Mesodermal cell (in vitro differentiated cells): ENCODE data around the gene QRFP.
"Not testable (repeated sequence)": the region's sequence is repeated elsewhere in the genome, so short reads cannot be mapped to it uniquely, and the experiment has no call there.

Source experiments
- H3K27ac ChIP-seq: 2 replicates; pipeline ENCODE4 v1.7.0; 2013; ENCODE audit warnings: mild to moderate bottlenecking, low read depth, low read length, moderate library complexity; ENCODE audit not compliant: severe bottlenecking
- H3K36me3 ChIP-seq: 2 replicates; pipeline ENCODE4 v1.7.1; 2013; ENCODE audit warnings: mild to moderate bottlenecking, low read length, moderate library complexity; ENCODE audit not compliant: control insufficient read depth, insufficient read depth
- H3K4me1 ChIP-seq: one replicate; pipeline ENCODE4 v1.7.1; 2013; ENCODE audit warnings: mild to moderate bottlenecking, low read length; ENCODE audit not compliant: insufficient read depth, control insufficient read depth, poor library complexity, severe bottlenecking
- H3K4me3 ChIP-seq: 2 replicates; pipeline ENCODE4 v1.7.0; 2013; ENCODE audit warnings: low read length, control low read depth, mild to moderate bottlenecking; ENCODE audit not compliant: insufficient read depth, poor library complexity, severe bottlenecking; ENCODE audit errors: extremely low read depth
- H3K9me3 ChIP-seq: 2 replicates; pipeline ENCODE4 v1.7.1; 2013; ENCODE audit warnings: mild to moderate bottlenecking, low read length, moderate library complexity; ENCODE audit not compliant: control insufficient read depth
- WGBS, 2 experiments: methylation state at CpG; one replicate each; pipeline ENCODE4 v1.1.5; 2013; ENCODE audit warnings: missing lambda C conversion rate in 2 of 2; ENCODE audit not compliant: insufficient coverage in 2 of 2; 5-methylcytosine and 5-hydroxymethylcytosine counted together

The QRFP gene

GRCh38 chr9:130854835-130855234, 41.8 kb downstream of the QRFP start:
- Histone ChIP-seq H3K4me3 (no peak overlapping the region), H3K27ac (no peak overlapping the region), H3K36me3 (peaks cover 62% of the 10 kb centered on the region), H3K9me3 (no peaks in the 10 kb centered on the region), H3K4me1 (peaks cover 25% of the 10 kb centered on the region)
- 95 to 96% methylated on average over 8 to 9 of the region's 9 CpGs for WGBS, 2 experiments

GRCh38 chr9:130854092-130854491, 42.5 kb downstream of the QRFP start:
- Histone ChIP-seq H3K9me3 (no peaks in the 10 kb centered on the region), H3K4me1 (peaks cover 18% of the 10 kb centered on the region), H3K36me3 (peaks cover 63% of the 10 kb centered on the region), H3K4me3 (no peak overlapping the region), H3K27ac (peak overlapping the region; percentile 4)
- 88 to 98% methylated on average over 5 to 6 of the region's 8 CpGs for WGBS, 2 experiments

GRCh38 chr9:130852801-130853200, 43.8 kb downstream of the QRFP start:
- 98% methylated on average over 3 to 5 of the region's 7 CpGs for WGBS, 2 experiments
- Histone ChIP-seq H3K27ac (no peak overlapping the region), H3K9me3 (no peaks in the 10 kb centered on the region), H3K4me3 (no peak overlapping the region), H3K36me3 (peaks cover 61% of the 10 kb centered on the region), H3K4me1 (peaks cover 10% of the 10 kb centered on the region)

- H3K36me3 ChIP-seq, result peaks cover 33% of the 10 kb centered on the region
- 94 to 96% methylated on average over 7 to 9 of the region's 9 CpGs for WGBS, 2 experiments
- no peak overlapping the region for H3K4me3 ChIP-seq
- H3K9me3 ChIP-seq, result no peaks in the 10 kb centered on the region
- H3K27ac ChIP-seq, result no peak overlapping the region
- H3K4me1 ChIP-seq, result peaks cover 35% of the 10 kb centered on the region
Measured at GRCh38 chr9:130849356-130849755, 47.3 kb downstream of the QRFP start.

- H3K27ac ChIP-seq, H3K9me3 ChIP-seq, H3K4me3 ChIP-seq: not testable (repeated sequence)
- 95 to 100% methylated on average over 3 to 8 of the region's 8 CpGs for WGBS, 2 experiments
- Histone ChIP-seq H3K36me3 (peaks cover 26% of the 10 kb centered on the region), H3K4me1 (peaks cover 35% of the 10 kb centered on the region)
Measured at GRCh38 chr9:130848514-130848913, 48.1 kb downstream of the QRFP start.

- 51 to 58% methylated on average over 5 to 13 of the region's 13 CpGs for WGBS, 2 experiments
- Histone ChIP-seq H3K27ac (peak overlapping the region; percentile 93), H3K36me3 (peaks cover 17% of the 10 kb centered on the region), H3K4me3 (no peak overlapping the region), H3K4me1 (peaks cover 37% of the 10 kb centered on the region), H3K9me3 (no peaks in the 10 kb centered on the region)
Measured at GRCh38 chr9:130847306-130848217, 49.0 kb downstream of the QRFP start.

GRCh38 chr9:130846487-130847305, 49.9 kb downstream of the QRFP start:
- Histone ChIP-seq H3K27ac (peak overlapping the region; percentile 93), H3K9me3 (no peaks in the 10 kb centered on the region), H3K4me3 (no peak overlapping the region), H3K4me1 (peaks cover 42% of the 10 kb centered on the region), H3K36me3 (peaks cover 14% of the 10 kb centered on the region)
- 64 to 92% methylated on average over 5 to 7 of the region's 12 CpGs for WGBS, 2 experiments

- peak overlapping the region; percentile 93 for H3K27ac ChIP-seq
Measured at GRCh38 chr9:130845901-130846481, 50.6 kb downstream of the QRFP start.

GRCh38 chr9:130845254-130845653, 51.4 kb downstream of the QRFP start:
- no peaks in the 10 kb centered on the region for H3K9me3 ChIP-seq
- WGBS, 2 experiments, result 84 to 91% methylated on average over 8 to 9 of the region's 10 CpGs
- peak overlapping the region; percentile 93 for H3K27ac ChIP-seq
- no peak overlapping the region for H3K4me3 ChIP-seq
- peaks cover 14% of the 10 kb centered on the region for H3K36me3 ChIP-seq
- H3K4me1 ChIP-seq, result peaks cover 42% of the 10 kb centered on the region

More at GRCh38 chr9:130845901-130846481, 50.6 kb downstream of the QRFP start:
- peaks cover 42% of the 10 kb centered on the region for H3K4me1 ChIP-seq
- H3K9me3 ChIP-seq, result no peaks in the 10 kb centered on the region
- peaks cover 14% of the 10 kb centered on the region for H3K36me3 ChIP-seq
- no peak overlapping the region for H3K4me3 ChIP-seq
- 91 to 94% methylated on average over 4 to 5 of the region's 7 CpGs for WGBS, 2 experiments

GRCh38 chr9:130844044-130844451, 52.6 kb downstream of the QRFP start:
- Histone ChIP-seq H3K36me3 (peaks cover 5% of the 10 kb centered on the region), H3K27ac (no peak overlapping the region), H3K4me1 (peaks cover 42% of the 10 kb centered on the region), H3K4me3 (no peak overlapping the region), H3K9me3 (no peaks in the 10 kb centered on the region)
- 98 to 100% methylated on average over 4 of the region's 4 CpGs for WGBS, 2 experiments
